HG03025 (cell line): ENCODE data around the gene TMEM39A.
A peak's percentile ranks its signal among the peaks of the same experiment; 100 is the strongest.

Source experiments
- ATAC-seq: cut with Tn5 transposase; IDR thresholded peaks from one replicate; pipeline ENCODE4 v1.9.1; 2021; ENCODE audit warnings: mild to moderate bottlenecking, moderate library complexity; ENCODE audit not compliant: unreplicated experiment, low FRiP score

TMEM39A gene

GRCh38 chr3:119463171-119464169, at the start of gene TMEM39A:
TMEM39A (minus strand) TSS chr3:119463615; CDS start chr3:119462074, 1,541 bp downstream.
- peak; percentile 92 for ATAC-seq

- no peak for ATAC-seq
Observed at GRCh38 chr3:119510690-119511089, 47.3 kb upstream of the TMEM39A start.

- no peak for ATAC-seq
Observed at GRCh38 chr3:119508172-119508845, 44.9 kb upstream of the TMEM39A start.

- no peak for ATAC-seq
Observed at GRCh38 chr3:119507404-119507803, 44.0 kb upstream of the TMEM39A start.

- no peak for ATAC-seq
Observed at GRCh38 chr3:119506631-119507030, 43.2 kb upstream of the TMEM39A start.

- no peak for ATAC-seq
Observed at GRCh38 chr3:119500901-119501300, 37.5 kb upstream of the TMEM39A start.

GRCh38 chr3:119500265-119500664, 36.9 kb upstream of the TMEM39A start:
- ATAC-seq, result no peak

- ATAC-seq, result peak; percentile 97
Observed at GRCh38 chr3:119498186-119499011, 35.0 kb upstream of the TMEM39A start, which contains the start of gene TIMMDC1. TIMMDC1 (plus strand) TSS chr3:119498547; CDS start chr3:119498734, 187 bp downstream.

- peak; percentile 5 for ATAC-seq
Observed at GRCh38 chr3:119497820-119498185, 34.4 kb upstream of the TMEM39A start.

GRCh38 chr3:119494597-119494996, 31.2 kb upstream of the TMEM39A start:
- no peak for ATAC-seq

GRCh38 chr3:119492810-119493209, 29.4 kb upstream of the TMEM39A start:
- ATAC-seq, result no peak

GRCh38 chr3:119492128-119492527, 28.7 kb upstream of the TMEM39A start:
- ATAC-seq, result no peak

GRCh38 chr3:119490153-119490552, 26.7 kb upstream of the TMEM39A start:
- no peak for ATAC-seq

- ATAC-seq, result no peak
Observed at GRCh38 chr3:119485563-119485962, 22.1 kb upstream of the TMEM39A start.

GRCh38 chr3:119483101-119483500, 19.7 kb upstream of the TMEM39A start:
- ATAC-seq, result no peak

- no peak for ATAC-seq
Observed at GRCh38 chr3:119481079-119481478, 17.7 kb upstream of the TMEM39A start.

- ATAC-seq, result no peak
Observed at GRCh38 chr3:119470866-119471265, 7.5 kb upstream of the TMEM39A start.

GRCh38 chr3:119469418-119470189, 6.2 kb upstream of the TMEM39A start:
- no peak for ATAC-seq

- ATAC-seq, result no peak
Observed at GRCh38 chr3:119468041-119468440, 4.6 kb upstream of the TMEM39A start.

GRCh38 chr3:119457246-119457645, 6.2 kb downstream of the TMEM39A start:
- ATAC-seq, result no peak
